AG04450 (cell line): ENCODE measurements around the gene SIRPD. TPM values are rescaled to one million over a fixed set of nuclear protein-coding genes. Genes with fewer than 3 reads are reported as not detected.
"Not testable (repeated sequence)": the region's sequence is repeated elsewhere in the genome, so short reads cannot be mapped to it uniquely, and the experiment has no call there.

Experiments used
- CTCF ChIA-PET: fragments of 300-600, 350-600 bp; formaldehyde crosslinking; extraction: SDS; loops from one replicate; lab custom pipeline; 2022; ENCODE audit warnings: antibody characterized with exemption, inconsistent platforms; lab: Charles Lee
- POLR2A ChIA-PET: fragments of 350-600 bp; formaldehyde crosslinking; extraction: SDS; loops from one replicate; lab custom pipeline; 2021; ENCODE audit warnings: antibody characterized with exemption, inconsistent platforms; lab: Yijun Ruan, JAX
- DNase-seq: peaks from one replicate; pipeline ENCODE4 v3.0.0-alpha.2; 2011; ENCODE audit warnings: low read depth, low spot score
- H3K27ac ChIP-seq: one replicate; pipeline ENCODE4 v1.5.1; 2012; ENCODE audit warnings: low read depth, low read length, control low read depth
- H3K27me3 ChIP-seq: one replicate; pipeline ENCODE4 v1.6.0; 2012; ENCODE audit warnings: low read length; ENCODE audit not compliant: control insufficient read depth, insufficient read depth
- H3K4me3 ChIP-seq: 2 replicates; pipeline ENCODE4 v1.5.1; 2011; ENCODE audit warnings: mild to moderate bottlenecking, low read depth, low read length, control low read depth
- H3K9me3 ChIP-seq: 2 replicates; pipeline ENCODE4 v1.5.1; 2012; ENCODE audit warnings: low read length; ENCODE audit not compliant: control insufficient read depth, insufficient read depth
- CTCF ChIP-seq: IDR thresholded peaks from 2 replicates; pipeline ENCODE4 v1.5.1; 2011; ENCODE audit warnings: low read depth, low read length, control low read depth, inconsistent platforms
- polyA plus RNA-seq: library from polyadenylated mRNA; depleted of rRNA; stranded (reverse); fragments of >200 nt; gene quantifications from 2 replicates; pipeline ENCODE4 v1.2.3, GENCODE V29; 2011

The SIRPD gene
- polyA plus RNA-seq, 1 experiment, result not detected

GRCh38 chr20:1500496-1500895 lies 57.0 kb downstream of the SIRPD start:
- H3K9me3 ChIP-seq, result no peaks in the 10 kb centered on the region
- H3K4me3 ChIP-seq, result no peak overlapping the region
- DNase-seq, result no peak
- ChIA-PET POLR2A (no interaction called here), CTCF (no interaction called here)
- H3K27ac ChIP-seq, result no peak overlapping the region
- no peak for TF ChIP-seq CTCF
- H3K27me3 ChIP-seq, result peaks cover 2% of the 10 kb centered on the region

GRCh38 chr20:1499528-1500420 lies 57.7 kb downstream of the SIRPD start:
- H3K27ac ChIP-seq, result no peak overlapping the region
- H3K27me3 ChIP-seq, result peaks cover 5% of the 10 kb centered on the region
- H3K9me3 ChIP-seq, result no peaks in the 10 kb centered on the region
- POLR2A ChIA-PET, result no interaction called here
- CTCF ChIA-PET, result no interaction called here
- no peak overlapping the region for H3K4me3 ChIP-seq
- TF ChIP-seq CTCF, result no peak
- no peak for DNase-seq

- H3K9me3 ChIP-seq, H3K27ac ChIP-seq, H3K27me3 ChIP-seq, H3K4me3 ChIP-seq, DNase-seq: not testable (repeated sequence)
- POLR2A ChIA-PET, result interaction anchor here (0.6 kb wide), 1 partner anchor 837 kb away, joined by 7 read pairs; no protein-coding TSS in a partner anchor
- CTCF ChIA-PET, result interaction anchor here (0.6 to 0.7 kb wide), 3 partner anchors 9 to 676 kb away, joined by 3 to 7 read pairs (median 4); no protein-coding TSS in a partner anchor
Observed at GRCh38 chr20:1497371-1497770, 60.1 kb downstream of the SIRPD start.

- CTCF ChIA-PET, result interaction anchor here (0.6 kb wide), 1 partner anchor 677 kb away, joined by 4 read pairs; no protein-coding TSS in a partner anchor
- POLR2A ChIA-PET, result no interaction called here
Observed at GRCh38 chr20:1496930-1497329, 60.6 kb downstream of the SIRPD start.

GRCh38 chr20:1494436-1494835 lies 63.1 kb downstream of the SIRPD start:
- Histone ChIP-seq H3K9me3 (no peaks in the 10 kb centered on the region), H3K4me3 (no peak overlapping the region), H3K27me3 (peaks cover 19% of the 10 kb centered on the region), H3K27ac (no peak overlapping the region)
- ChIA-PET CTCF (interaction anchor here (1.4 to 2.8 kb wide), 2 partner anchors 9 kb away, joined by 14 to 23 read pairs; no protein-coding TSS in a partner anchor), POLR2A (no interaction called here)
- no peak for DNase-seq
- no peak for TF ChIP-seq CTCF

More at GRCh38 chr20:1496930-1497329, 60.6 kb downstream of the SIRPD start:
- no peak for DNase-seq
- Histone ChIP-seq H3K4me3 (no peak overlapping the region), H3K27me3 (peaks cover 14% of the 10 kb centered on the region), H3K27ac (no peak overlapping the region), H3K9me3 (no peaks in the 10 kb centered on the region)
- no peak for TF ChIP-seq CTCF
